Parathyroid adenoma (tissue), 2 donors: ENCODE results near the gene KCNK10.

ENCODE experiments used
- H2AFZ ChIP-seq: fragments of 300-600 bp; sonication (generic); one replicate; pipeline ENCODE4 v1.7.0; 2017; ENCODE audit warnings: antibody characterized with exemption, mild to moderate bottlenecking
- H3K27ac ChIP-seq: fragments of 300-600 bp; sonication (generic); one replicate; pipeline ENCODE4 v1.7.0; 2017
- H3K27me3 ChIP-seq: fragments of 300-600 bp; sonication (generic); one replicate; pipeline ENCODE4 v1.7.0; 2017; ENCODE audit warnings: low read length; ENCODE audit not compliant: control insufficient read depth, insufficient read depth
- H3K36me3 ChIP-seq: fragments of 300-600 bp; sonication (generic); one replicate; pipeline ENCODE4 v1.7.0; 2017; ENCODE audit warnings: low read length; ENCODE audit not compliant: control insufficient read depth, insufficient read depth
- H3K4me1 ChIP-seq: fragments of 300-600 bp; sonication (generic); one replicate; pipeline ENCODE4 v1.7.0; 2017; ENCODE audit warnings: control low read depth
- H3K4me2 ChIP-seq: fragments of 300-600 bp; sonication (generic); one replicate; pipeline ENCODE4 v1.7.0; 2017; ENCODE audit warnings: low read length
- H3K4me3 ChIP-seq: fragments of 300-600 bp; sonication (generic); one replicate; pipeline ENCODE4 v1.7.0; 2017; ENCODE audit warnings: low read depth, low read length
- H3K79me2 ChIP-seq: fragments of 300-600 bp; sonication (generic); one replicate; pipeline ENCODE4 v1.7.0; 2017; ENCODE audit warnings: control low read depth
- H3K9ac ChIP-seq: fragments of 300-600 bp; sonication (generic); one replicate; pipeline ENCODE4 v1.7.0; 2017; ENCODE audit warnings: mild to moderate bottlenecking
- H3K9me3 ChIP-seq: fragments of 300-600 bp; sonication (generic); one replicate; pipeline ENCODE4 v1.7.0; 2017; ENCODE audit warnings: low read length; ENCODE audit not compliant: control insufficient read depth
- CTCF ChIP-seq: fragments of 300-600 bp; sonication (generic); IDR thresholded peaks from one replicate; pipeline ENCODE4 v1.7.0; 2017; ENCODE audit warnings: antibody characterized with exemption, mild to moderate bottlenecking
- donor health status: primary hyperparathyroidism.

The KCNK10 gene

GRCh38 chr14:88342980-88343379, 19.9 kb upstream of the KCNK10 start:
- Histone ChIP-seq H3K79me2 (no peaks in the 10 kb centered on the region), H3K4me1 (no peaks in the 10 kb centered on the region), H3K27me3 (no peaks in the 10 kb centered on the region), H3K9ac (no peak overlapping the region), H3K27ac (no peak overlapping the region), H3K4me3 (no peak overlapping the region), H3K9me3 (no peaks in the 10 kb centered on the region), H3K4me2 (no peak overlapping the region), H2AFZ (no peak overlapping the region), H3K36me3 (no peaks in the 10 kb centered on the region)
- no peak for TF ChIP-seq CTCF

GRCh38 chr14:88340357-88340756, 17.3 kb upstream of the KCNK10 start:
- Histone ChIP-seq H2AFZ (no peak overlapping the region), H3K4me3 (no peak overlapping the region), H3K79me2 (no peaks in the 10 kb centered on the region), H3K9me3 (no peaks in the 10 kb centered on the region), H3K27ac (no peak overlapping the region), H3K27me3 (no peaks in the 10 kb centered on the region), H3K4me1 (no peaks in the 10 kb centered on the region), H3K36me3 (no peaks in the 10 kb centered on the region), H3K4me2 (no peak overlapping the region), H3K9ac (no peak overlapping the region)
- TF ChIP-seq CTCF, result no peak

- peaks cover 4% of the 10 kb centered on the region for H3K27me3 ChIP-seq
- no peak for TF ChIP-seq CTCF
- no peaks in the 10 kb centered on the region for H3K9me3 ChIP-seq
- H3K27ac ChIP-seq, result no peak overlapping the region
- H3K79me2 ChIP-seq, result no peaks in the 10 kb centered on the region
- no peaks in the 10 kb centered on the region for H3K36me3 ChIP-seq
- no peak overlapping the region for H3K4me2 ChIP-seq
- H3K4me3 ChIP-seq, result no peak overlapping the region
- H2AFZ ChIP-seq, result no peak overlapping the region
- H3K9ac ChIP-seq, result no peak overlapping the region
- H3K4me1 ChIP-seq, result no peaks in the 10 kb centered on the region
Observed at GRCh38 chr14:88333036-88333435, 10.0 kb upstream of the KCNK10 start.

GRCh38 chr14:88327497-88327896, 4.4 kb upstream of the KCNK10 start:
- H3K27me3 ChIP-seq, result peaks cover 4% of the 10 kb centered on the region
- no peak overlapping the region for H3K4me2 ChIP-seq

More at GRCh38 chr14:88327497-88327896, 4.4 kb upstream of the KCNK10 start:
- Histone ChIP-seq H3K27ac (no peak overlapping the region), H3K36me3 (no peaks in the 10 kb centered on the region), H3K79me2 (no peaks in the 10 kb centered on the region), H3K9me3 (no peaks in the 10 kb centered on the region), H3K4me1 (no peaks in the 10 kb centered on the region), H2AFZ (no peak overlapping the region), H3K4me3 (no peak overlapping the region), H3K9ac (no peak overlapping the region)
- no peak for TF ChIP-seq CTCF
